HepG2 (cell line): ENCODE data around the gene MAMLD1. TPM values are rescaled to one million over a fixed set of nuclear protein-coding genes. Genes with fewer than 3 reads are reported as not detected.

Experiments
- AGO1 ChIP-seq: fragments of 200-400 bp; formaldehyde crosslinking; IDR thresholded peaks from 2 replicates; pipeline ENCODE4 v1.6.1; 2017; ENCODE audit warnings: mild to moderate bottlenecking, low read depth, low read length, moderate library complexity; ENCODE audit not compliant: poor library complexity, severe bottlenecking
- ARNT2 ChIP-seq: sonication (generic); formaldehyde crosslinking; IDR thresholded peaks from 2 replicates; pipeline ENCODE4 v1.8.0; 2022; ENCODE audit warnings: mild to moderate bottlenecking, low read depth, missing genetic modification reagents, moderate library complexity
- GABPA ChIP-seq, 2 experiments: IDR thresholded peaks; 2 replicates each; pipeline ENCODE4 v1.6.1; 2011 to 2016; ENCODE audit warnings: low read depth in 2 of 2, low read length in 1 of 2, missing biosample characterization in 1 of 2, missing genetic modification characterization in 1 of 2
- JUND ChIP-seq: sonication (generic); formaldehyde crosslinking; IDR thresholded peaks from 2 replicates; pipeline ENCODE4 v1.8.0; 2022; ENCODE audit warnings: mild to moderate bottlenecking, missing genetic modification reagents
- MED13 ChIP-seq: sonication (generic); formaldehyde crosslinking; IDR thresholded peaks from 2 replicates; pipeline ENCODE4 v1.5.0; 2020; ENCODE audit warnings: missing genetic modification reagents
- NR1H2 ChIP-seq: sonication (generic); formaldehyde crosslinking; IDR thresholded peaks from 2 replicates; pipeline ENCODE4 v1.8.1; 2022; ENCODE audit warnings: low read depth, missing genetic modification reagents, borderline replicate concordance
- NR3C1 ChIP-seq: sonication (generic); formaldehyde crosslinking; IDR thresholded peaks from 2 replicates; pipeline ENCODE4 v1.4.0; 2020; ENCODE audit warnings: missing genetic modification reagents
- POLR2AphosphoS2 ChIP-seq: IDR thresholded peaks from 2 replicates; pipeline ENCODE4 v1.6.1; 2011; ENCODE audit warnings: low read depth, low read length, improper control_type of control experiment
- RFXANK ChIP-seq: IDR thresholded peaks from 2 replicates; pipeline ENCODE4 v1.6.1; 2016
- SCMH1 ChIP-seq: sonication (generic); formaldehyde crosslinking; IDR thresholded peaks from 2 replicates; pipeline ENCODE4 v1.9.0; 2021; ENCODE audit warnings: missing genetic modification reagents, mild to moderate bottlenecking, borderline replicate concordance
- SIN3A ChIP-seq: IDR thresholded peaks from 2 replicates; pipeline ENCODE4 v1.6.1; 2011; ENCODE audit warnings: low read depth, mild to moderate bottlenecking, control low read depth, low read length, borderline replicate concordance
- TCF7 ChIP-seq: sonication (generic); IDR thresholded peaks from 2 replicates; pipeline ENCODE4 v1.6.1; 2016; ENCODE audit warnings: antibody characterized with exemption, low read depth
- ZFP36 ChIP-seq: fragments of 150-350 bp; IDR thresholded peaks from 2 replicates; pipeline ENCODE4 v1.6.1; 2018; ENCODE audit warnings: borderline replicate concordance, low read length, low read depth; ENCODE audit not compliant: partially characterized antibody
- ZHX2 ChIP-seq, 2 experiments: sonication (generic) in 1 of 2; formaldehyde crosslinking in 1 of 2; IDR thresholded peaks; 2 replicates each; pipeline versions ENCODE4 v1.6.1 to v1.9.0; 2014 to 2022; ENCODE audit warnings: antibody characterized with exemption in 1 of 2, borderline replicate concordance in 1 of 2, inconsistent platforms in 1 of 2, low read depth in 1 of 2, missing genetic modification reagents in 1 of 2
- ZIK1 ChIP-seq: sonication (generic); formaldehyde crosslinking; IDR thresholded peaks from 2 replicates; pipeline ENCODE4 v1.5.0; 2020; ENCODE audit warnings: mild to moderate bottlenecking, low read depth, missing genetic modification reagents, borderline replicate concordance
- ZMAT3 ChIP-seq: sonication (generic); formaldehyde crosslinking; conservative IDR thresholded peaks from 2 replicates; pipeline ENCODE4 v1.7.0; 2021; ENCODE audit warnings: missing genetic modification reagents
- ZNF24 ChIP-seq: fragments of 450-650 bp; IDR thresholded peaks from 2 replicates; pipeline ENCODE4 v1.6.1; 2017; ENCODE audit warnings: antibody characterized with exemption, mild to moderate bottlenecking
- ZNF350 ChIP-seq: sonication (generic); formaldehyde crosslinking; IDR thresholded peaks from 2 replicates; pipeline ENCODE4 v1.4.0; 2020; ENCODE audit warnings: mild to moderate bottlenecking, low read depth, missing genetic modification reagents, borderline replicate concordance
- ZNF589 ChIP-seq: sonication (generic); formaldehyde crosslinking; conservative IDR thresholded peaks from 2 replicates; pipeline ENCODE4 v1.8.0; 2022; ENCODE audit warnings: mild to moderate bottlenecking, moderate library complexity, missing genetic modification reagents
- ZNF768 ChIP-seq: sonication (generic); formaldehyde crosslinking; IDR thresholded peaks from 2 replicates; pipeline ENCODE4 v1.4.0; 2020; ENCODE audit warnings: missing genetic modification reagents
- ZNF784 ChIP-seq: sonication (generic); formaldehyde crosslinking; IDR thresholded peaks from 2 replicates; pipeline ENCODE4 v1.5.1; 2020; ENCODE audit warnings: missing genetic modification reagents, mild to moderate bottlenecking, borderline replicate concordance
- ZNF788 ChIP-seq: sonication (generic); formaldehyde crosslinking; IDR thresholded peaks from 2 replicates; pipeline ENCODE4 v1.5.0; 2020; ENCODE audit warnings: mild to moderate bottlenecking, missing genetic modification reagents, borderline replicate concordance
- ZNF879 ChIP-seq: sonication (generic); formaldehyde crosslinking; IDR thresholded peaks from 2 replicates; pipeline ENCODE4 v1.8.1; 2023; ENCODE audit warnings: missing genetic modification reagents
- ZSCAN31 ChIP-seq: sonication (generic); formaldehyde crosslinking; IDR thresholded peaks from 2 replicates; pipeline ENCODE4 v1.5.0; 2020; ENCODE audit warnings: low read depth, mild to moderate bottlenecking, missing genetic modification reagents
- polyA plus RNA-seq, 8 experiments: library from polyadenylated mRNA; depleted of rRNA in 3 of 8; stranded (reverse) in 7 of 8; unstranded in 1 of 8; fragments of >200 nt; fragmentation: Illumina TruSeq in 4 of 8; extraction: Trizol in 4 of 8; gene quantifications; 2 replicates each; pipeline versions ENCODE4 v1.2.1 to v1.2.3, GENCODE V29; 2011 to 2016; ENCODE audit warnings: low read depth in 4 of 8, missing spikeins in 1 of 8, mixed read lengths in 1 of 8; ENCODE audit not compliant: insufficient read depth in 1 of 8
- total RNA-seq, 5 experiments: library from RNA; depleted of rRNA; stranded (reverse); fragments of >200 nt; fragmentation: Illumina TruSeq; extraction: Trizol; gene quantifications; 2 replicates each; pipeline ENCODE4 v1.2.3, GENCODE V29; 2016; ENCODE audit warnings: low read depth in 1 of 5

The MAMLD1 gene
- total and polyA plus RNA-seq, 2 of the 13 experiments (the other 11 are each of a cell fraction or from before 2014, with no cell fraction given): not detected

- TF ChIP-seq SIN3A: peak; percentile 21; the same call in 1 of the 2 replicates
- TF ChIP-seq ZNF768: peak; percentile 37; the same call in 1 of the 2 replicates
- TF ChIP-seq ZNF784: no peak
- no peak for TF ChIP-seq POLR2AphosphoS2
- TF ChIP-seq GABPA (IDR thresholded peaks at IDR 0.05; ENCODE audit: low read depth, low read length): no peak
- TF ChIP-seq GABPA (CRISPR knock-in tag; IDR thresholded peaks at IDR 0.05; ENCODE audit: low read depth): no peak
- TF ChIP-seq MED13: no peak
- TF ChIP-seq ZIK1 (CRISPR knock-in tag): no peak
- TF ChIP-seq TCF7: no peak
- no peak for TF ChIP-seq ZFP36
- TF ChIP-seq ZNF589 (CRISPR knock-in tag): no peak
- TF ChIP-seq ARNT2 (CRISPR knock-in tag): peak; percentile 62; the same call in 1 of the 2 replicates
- TF ChIP-seq ZSCAN31 (CRISPR knock-in tag): no peak
- no peak for TF ChIP-seq RFXANK
- TF ChIP-seq ZNF879 (CRISPR knock-in tag): no peak
- TF ChIP-seq ZMAT3: no peak; the same call in 1 of the 2 replicates
- no peak for TF ChIP-seq NR1H2 (CRISPR knock-in tag)
- TF ChIP-seq ZHX2 (IDR thresholded peaks at IDR 0.05; ENCODE audit: low read depth): no peak
- no peak for TF ChIP-seq ZHX2 (CRISPR knock-in tag; IDR thresholded peaks at IDR 0.05; ENCODE audit: borderline replicate concordance)
- TF ChIP-seq NR3C1 (CRISPR knock-in tag): no peak
- no peak for TF ChIP-seq ZNF24
- no peak for TF ChIP-seq AGO1
- TF ChIP-seq ZNF788: no peak
- TF ChIP-seq JUND (CRISPR knock-in tag): no peak
- TF ChIP-seq SCMH1 (CRISPR knock-in tag): no peak
- TF ChIP-seq ZNF350 (CRISPR knock-in tag): no peak; the same call in 1 of the 2 replicates
These were observed 184.4 kb downstream of the MAMLD1 start (continued) for GRCh38 chrX:150547375-150548115.
